Bladder microvascular endothelial cell (primary cell): ENCODE results near the gene RNASEH2A. TPM values are rescaled to one million over a fixed set of nuclear protein-coding genes. Genes with fewer than 3 reads are reported as not detected.

Experiments used
- total RNA-seq: library from RNA; depleted of rRNA; stranded (reverse); fragments of >200 nt; gene quantifications from 2 replicates; pipeline ENCODE4 v1.2.3, GENCODE V29; 2014

The RNASEH2A gene
- 19.6 and 25.7 TPM in 2 replicates for total RNA-seq

DNA sequence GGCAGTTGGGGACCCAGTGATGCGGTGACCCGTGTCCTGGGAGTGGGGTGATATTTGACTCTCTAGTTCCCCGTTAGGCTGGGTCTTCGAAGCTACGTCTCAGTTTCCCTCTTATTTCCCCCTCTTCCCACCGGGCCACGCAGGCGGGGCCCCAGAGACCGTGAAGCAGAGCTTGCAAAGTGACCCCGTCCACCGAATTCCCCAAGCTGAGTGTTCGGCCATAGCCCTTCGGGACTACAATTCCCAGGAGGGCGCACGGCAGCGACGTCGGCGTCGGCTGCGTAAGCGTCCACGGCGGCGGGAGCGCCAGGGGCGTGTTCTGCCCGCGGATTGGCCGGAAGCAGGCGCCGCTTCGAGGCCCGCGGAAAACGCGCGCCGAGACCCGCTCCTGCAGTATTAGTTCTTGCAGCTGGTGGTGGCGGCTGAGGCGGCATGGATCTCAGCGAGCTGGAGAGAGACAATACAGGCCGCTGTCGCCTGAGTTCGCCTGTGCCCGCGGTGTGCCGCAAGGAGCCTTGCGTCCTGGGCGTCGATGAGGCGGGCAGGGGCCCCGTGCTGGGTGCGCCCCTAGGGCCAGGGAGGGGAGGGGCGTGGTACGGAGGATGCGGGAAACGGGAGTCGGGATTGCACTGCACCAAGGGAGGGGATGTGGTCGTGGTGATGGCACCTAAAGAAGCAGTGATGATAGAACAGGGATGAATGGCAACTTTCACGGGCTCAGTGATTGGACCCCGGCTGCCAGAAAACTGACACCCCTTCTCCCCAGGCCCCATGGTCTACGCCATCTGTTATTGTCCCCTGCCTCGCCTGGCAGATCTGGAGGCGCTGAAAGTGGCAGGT lies at the start of gene RNASEH2A:
TSS of gene RNASEH2A (plus strand) at position 343 of the 840 bp plus-strand sequence. CDS start at position 433, 90 bp downstream.

DNA sequence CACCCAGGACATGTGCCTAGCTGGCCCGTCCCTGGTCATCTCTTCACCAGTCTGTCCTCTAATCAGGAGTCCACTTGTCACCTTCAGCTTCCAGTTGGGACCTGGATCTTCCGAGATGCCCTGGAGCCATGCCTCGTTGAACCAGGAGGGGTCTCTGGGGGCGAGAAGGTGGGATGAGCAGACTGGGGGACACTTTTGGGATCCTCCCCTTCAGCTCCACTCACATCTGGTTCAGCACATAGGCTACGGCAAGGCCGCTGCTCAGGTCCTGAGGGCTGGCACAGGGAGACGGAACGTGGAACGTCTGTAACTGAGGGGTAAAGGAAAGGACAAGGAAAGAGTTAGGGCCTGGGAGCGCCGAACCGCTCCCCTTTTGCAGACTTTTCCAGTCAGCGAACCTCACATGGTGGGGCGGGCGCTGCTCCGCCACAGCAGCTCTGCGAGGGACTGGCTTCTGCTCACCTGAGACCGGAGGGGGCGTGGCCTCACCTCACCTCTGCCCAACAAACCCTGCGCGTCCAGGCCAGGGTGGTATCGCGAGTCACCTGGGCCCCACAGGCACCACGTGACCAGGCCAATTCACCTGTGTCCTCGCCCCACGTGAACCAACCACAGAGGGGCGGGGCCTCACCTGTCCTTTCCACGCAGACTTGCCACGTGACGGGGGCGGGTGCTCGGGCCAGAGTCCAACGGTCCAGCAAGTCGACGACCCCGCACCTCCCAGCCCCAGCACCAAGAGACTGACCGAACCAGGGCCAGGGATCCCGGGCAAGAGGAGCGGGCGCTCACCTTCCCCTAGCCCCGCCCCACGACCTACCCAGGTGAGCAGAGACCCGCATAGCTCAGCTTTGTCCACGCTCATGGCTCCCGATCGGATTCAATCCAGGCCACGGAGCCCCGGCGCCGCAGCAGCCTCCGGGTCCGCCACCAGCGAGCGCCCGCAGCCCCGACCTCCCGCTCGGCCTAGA lies 31.5 kb upstream of the RNASEH2A start, which contains the start of gene HOOK2:
TSS of gene HOOK2 (minus strand) at position 965 of the 968 bp plus-strand sequence. CDS start at position 862, 103 bp downstream.

DNA sequence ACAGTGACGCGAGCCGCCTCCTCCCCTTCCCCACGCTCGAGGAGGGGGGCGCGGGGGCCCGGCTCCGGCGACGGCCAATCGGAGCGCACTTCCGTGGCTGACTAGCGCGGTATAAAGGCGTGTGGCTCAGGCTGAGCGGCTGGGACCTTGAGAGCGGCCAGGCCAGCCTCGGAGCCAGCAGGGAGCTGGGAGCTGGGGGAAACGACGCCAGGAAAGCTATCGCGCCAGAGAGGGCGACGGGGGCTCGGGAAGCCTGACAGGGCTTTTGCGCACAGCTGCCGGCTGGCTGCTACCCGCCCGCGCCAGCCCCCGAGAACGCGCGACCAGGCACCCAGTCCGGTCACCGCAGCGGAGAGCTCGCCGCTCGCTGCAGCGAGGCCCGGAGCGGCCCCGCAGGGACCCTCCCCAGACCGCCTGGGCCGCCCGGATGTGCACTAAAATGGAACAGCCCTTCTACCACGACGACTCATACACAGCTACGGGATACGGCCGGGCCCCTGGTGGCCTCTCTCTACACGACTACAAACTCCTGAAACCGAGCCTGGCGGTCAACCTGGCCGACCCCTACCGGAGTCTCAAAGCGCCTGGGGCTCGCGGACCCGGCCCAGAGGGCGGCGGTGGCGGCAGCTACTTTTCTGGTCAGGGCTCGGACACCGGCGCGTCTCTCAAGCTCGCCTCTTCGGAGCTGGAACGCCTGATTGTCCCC lies 14.9 kb upstream of the RNASEH2A start, which contains the start of gene JUNB:
TSS of gene JUNB (plus strand) at position 142 of the 706 bp plus-strand sequence. CDS start at position 428, 286 bp downstream.

DNA sequence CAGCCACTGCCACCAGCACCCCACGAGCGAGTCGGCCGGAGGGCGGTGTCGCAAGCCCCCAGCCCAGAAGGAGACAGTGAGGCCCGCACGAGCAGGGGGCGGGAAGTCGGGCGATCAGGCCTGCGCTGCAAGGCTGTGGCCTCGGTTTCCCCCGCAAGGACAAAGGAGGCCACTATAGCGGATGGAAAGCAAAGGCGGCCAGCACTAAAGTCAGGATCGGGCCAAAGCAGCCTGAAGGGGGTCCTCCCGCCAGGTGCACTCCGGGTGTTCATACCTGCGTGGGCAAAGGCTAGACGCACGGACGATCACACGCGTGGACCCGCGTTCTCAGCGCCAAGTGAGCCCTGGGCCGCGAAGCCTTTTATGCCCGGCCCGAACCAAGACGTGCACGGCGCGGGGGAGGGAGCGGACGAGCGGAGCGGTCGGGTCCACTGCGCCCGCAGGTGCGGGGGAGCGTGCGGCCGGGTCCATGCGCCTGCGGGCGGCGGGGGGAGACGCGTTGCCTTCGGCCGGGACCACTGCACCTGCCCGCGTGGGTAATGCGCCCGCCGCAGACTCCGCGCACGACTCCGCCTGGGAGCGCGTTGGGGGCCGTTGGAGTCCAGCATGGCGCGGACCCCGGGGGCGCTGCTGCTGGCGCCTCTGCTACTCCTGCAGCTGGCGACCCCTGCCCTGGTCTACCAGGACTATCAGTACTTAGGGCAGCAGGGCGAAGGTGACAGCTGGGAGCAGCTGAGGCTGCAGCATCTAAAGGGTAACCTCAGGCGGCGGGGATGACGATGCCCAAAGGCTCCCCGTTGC lies 4.7 kb upstream of the RNASEH2A start, which contains the start of the genes PRDX2 and THSD8:
TSS of gene PRDX2 (minus strand) at position 335 of the 801 bp plus-strand sequence. CDS start 539 bp downstream, outside the sequence.
TSS of gene THSD8 (plus strand) at position 604 of the 801 bp plus-strand sequence. CDS start at position 607, 3 bp downstream.

DNA sequence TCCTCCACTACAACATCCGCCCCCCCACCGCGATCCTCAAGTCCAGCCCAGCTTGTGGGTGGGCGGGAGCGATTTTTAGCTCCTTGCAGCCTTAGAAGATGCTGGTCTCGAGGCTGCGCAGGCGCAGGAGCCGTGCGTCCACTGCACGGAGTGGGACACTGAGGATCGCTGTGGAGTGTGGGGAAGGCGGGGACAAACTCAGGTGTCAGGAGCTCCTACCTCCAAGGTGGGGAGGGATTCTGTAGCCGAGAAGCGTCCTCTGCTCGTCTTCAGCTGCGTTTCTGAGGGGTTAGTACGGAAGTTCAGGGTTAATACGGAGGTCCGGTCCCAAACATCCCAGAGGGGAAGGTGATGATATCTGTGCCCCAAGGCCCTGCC lies 28.2 kb downstream of the RNASEH2A start, which contains the start of gene RTBDN:
TSS of gene RTBDN (minus strand) at position 14 of the 378 bp plus-strand sequence. CDS start 4,600 bp downstream, outside the sequence.

DNA sequence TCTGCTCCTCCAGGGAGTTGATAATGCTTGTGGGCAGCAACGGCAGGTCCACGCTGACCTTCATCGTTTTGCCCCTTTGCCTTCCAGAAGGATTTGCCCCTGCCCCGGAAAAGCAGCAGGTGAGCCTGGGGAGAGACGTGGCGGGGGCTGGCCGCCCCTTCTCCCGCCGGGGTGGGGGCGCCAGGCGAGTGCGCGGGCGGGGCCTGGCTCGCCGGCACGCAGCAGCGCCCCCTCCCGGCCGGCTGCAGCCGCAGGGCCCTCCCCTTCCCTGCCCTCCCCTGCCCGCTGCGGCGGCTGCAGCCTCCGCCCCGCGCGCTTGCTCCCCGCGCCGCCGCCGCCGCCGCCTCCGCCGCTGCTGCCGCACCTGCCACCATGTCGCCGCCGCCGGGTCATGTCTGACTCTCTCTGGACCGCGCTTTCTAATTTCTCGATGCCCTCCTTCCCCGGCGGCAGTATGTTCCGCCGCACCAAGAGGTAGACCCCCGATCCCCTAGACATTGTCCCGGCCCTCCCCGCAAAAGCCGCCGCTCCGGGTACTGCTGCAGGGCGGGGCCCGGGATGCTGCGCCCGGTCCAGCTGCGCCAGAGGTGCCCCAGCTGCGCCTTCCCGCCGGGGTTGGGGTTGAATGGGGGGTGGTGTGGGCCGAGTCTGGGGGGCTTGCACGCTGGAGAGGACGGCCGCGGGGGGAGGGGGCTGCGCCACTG lies 31.9 kb downstream of the RNASEH2A start, which contains the start of gene MAST1:
TSS of gene MAST1 (plus strand) at position 334 of the 704 bp plus-strand sequence. CDS start at position 392, 58 bp downstream.

Other genes starting within 250 kb of the RNASEH2A start
- gene ZNF490, start 195.8 kb upstream of the RNASEH2A start, total RNA-seq = 3.2 and 9.9 TPM in 2 replicates
- 9.4 and 14.3 TPM in 2 replicates for gene ZNF791, start 195.7 kb upstream of the RNASEH2A start, total RNA-seq
- 31.2 and 64.0 TPM in 2 replicates for gene MAN2B1, start 139.8 kb upstream of the RNASEH2A start, total RNA-seq
- gene WDR83, start 139.8 kb upstream of the RNASEH2A start, total RNA-seq = 10.0 and 12.6 TPM in 2 replicates
- 49.7 and 50.5 TPM in 2 replicates for gene DHPS, start 124.7 kb upstream of the RNASEH2A start, total RNA-seq
- not detected in 2 replicates for gene GNG14, start 118.6 kb upstream of the RNASEH2A start, total RNA-seq
- gene FBXW9, start 110.0 kb upstream of the RNASEH2A start, total RNA-seq = 4.4 and 5.5 TPM in 2 replicates
- gene TNPO2, start 82.7 kb upstream of the RNASEH2A start, total RNA-seq = 20.9 and 53.7 TPM in 2 replicates
- 142 and 167 TPM in 2 replicates for gene TRIR, start 71.9 kb upstream of the RNASEH2A start, total RNA-seq
- 66.6 and 79.8 TPM in 2 replicates for gene GET3, start 69.1 kb upstream of the RNASEH2A start, total RNA-seq
- gene BEST2, start 54.8 kb upstream of the RNASEH2A start, total RNA-seq = not detected in 2 replicates
- 7.4 and 19.0 TPM in 2 replicates for gene HOOK2, start 31.0 kb upstream of the RNASEH2A start, total RNA-seq
- 36.8 and 49.2 TPM in 2 replicates for gene JUNB, start 15.1 kb upstream of the RNASEH2A start, total RNA-seq
- 164 and 210 TPM in 2 replicates for gene PRDX2, start 4.8 kb upstream of the RNASEH2A start, total RNA-seq
- gene THSD8, start 4.5 kb upstream of the RNASEH2A start, total RNA-seq = not detected in 2 replicates
- gene RTBDN, start 28.0 kb downstream of the RNASEH2A start, total RNA-seq = not detected in 2 replicates
- gene MAST1, start 31.9 kb downstream of the RNASEH2A start, total RNA-seq = 0.16 and 1.0 TPM in 2 replicates
- gene DNASE2, start 74.9 kb downstream of the RNASEH2A start, total RNA-seq = 15.4 and 19.4 TPM in 2 replicates
- gene KLF1, start 80.6 kb downstream of the RNASEH2A start, total RNA-seq = 0.06 TPM in 1 of 2 replicates, not detected in the other
- gene GCDH, start 84.6 kb downstream of the RNASEH2A start, total RNA-seq = 16.0 and 21.7 TPM in 2 replicates
- gene SYCE2, start 112.7 kb downstream of the RNASEH2A start, total RNA-seq = 0.44 and 0.49 TPM in 2 replicates
- gene FARSA, start 127.1 kb downstream of the RNASEH2A start, total RNA-seq = 44.8 and 67.8 TPM in 2 replicates
- gene CALR, start 132.0 kb downstream of the RNASEH2A start, total RNA-seq = 1,348 and 1,646 TPM in 2 replicates
- gene RAD23A, start 139.3 kb downstream of the RNASEH2A start, total RNA-seq = 51.8 and 102 TPM in 2 replicates
- 20.0 and 20.4 TPM in 2 replicates for gene GADD45GIP1, start 150.6 kb downstream of the RNASEH2A start, total RNA-seq
- gene DAND5, start 163.0 kb downstream of the RNASEH2A start, total RNA-seq = under 0.01 and 0.06 TPM in 2 replicates
- gene NFIX, start 188.9 kb downstream of the RNASEH2A start, total RNA-seq = 2.1 and 13.0 TPM in 2 replicates